GM19463 (cell line): ENCODE data around the gene IER5.

Experiments used
- ATAC-seq: cut with Tn5 transposase; IDR thresholded peaks from one replicate; pipeline ENCODE4 v1.9.1; 2021; ENCODE audit warnings: mild to moderate bottlenecking, moderate library complexity; ENCODE audit not compliant: unreplicated experiment

The IER5 gene

GRCh38 chr1:181095763-181096184, 7.3 kb downstream of the IER5 start:
- ATAC-seq = no peak

- ATAC-seq = no peak
Measured at GRCh38 chr1:181097242-181097641, 8.7 kb downstream of the IER5 start.

- ATAC-seq = peak; percentile 73
Measured at GRCh38 chr1:181099152-181100014, 10.9 kb downstream of the IER5 start.

GRCh38 chr1:181100015-181100905, 11.8 kb downstream of the IER5 start:
- ATAC-seq = peak; percentile 1

GRCh38 chr1:181100934-181101333, 12.4 kb downstream of the IER5 start:
- ATAC-seq = no peak

- no peak for ATAC-seq
Measured at GRCh38 chr1:181101581-181102226, 13.2 kb downstream of the IER5 start.

GRCh38 chr1:181102841-181103240, 14.3 kb downstream of the IER5 start:
- ATAC-seq = no peak

GRCh38 chr1:181103399-181103798, 14.9 kb downstream of the IER5 start:
- ATAC-seq = no peak

GRCh38 chr1:181104042-181104789, 15.7 kb downstream of the IER5 start:
- ATAC-seq = peak; percentile 26

GRCh38 chr1:181104790-181105133, 16.3 kb downstream of the IER5 start:
- no peak for ATAC-seq

GRCh38 chr1:181105134-181106021, 16.9 kb downstream of the IER5 start:
- ATAC-seq = peak; percentile 81

- no peak for ATAC-seq
Measured at GRCh38 chr1:181106022-181106312, 17.5 kb downstream of the IER5 start.

- ATAC-seq = no peak
Measured at GRCh38 chr1:181106479-181106878, 18.0 kb downstream of the IER5 start.

GRCh38 chr1:181107711-181108110, 19.2 kb downstream of the IER5 start:
- no peak for ATAC-seq

GRCh38 chr1:181108304-181108867, 19.9 kb downstream of the IER5 start:
- ATAC-seq = no peak

GRCh38 chr1:181110013-181110412, 21.5 kb downstream of the IER5 start:
- no peak for ATAC-seq

- no peak for ATAC-seq
Measured at GRCh38 chr1:181111559-181111958, 23.1 kb downstream of the IER5 start.

- no peak for ATAC-seq
Measured at GRCh38 chr1:181112071-181112929, 23.8 kb downstream of the IER5 start.
